Activated CD4-positive, CD25-positive, alpha-beta regulatory T cell treated with anti-CD3 and anti-CD28 coated beads, Interleukin-2, amount 50 U/mL, for 16 hours (primary cell): Measurements from ENCODE around the gene INSC.

Experiments used
- DNase-seq: peaks from one replicate; pipeline ENCODE4 v3.0.0-alpha.2; 2020; ENCODE audit warnings: low read depth, low spot score

The INSC gene

GRCh38 chr11:15109602-15110001, 5.1 kb upstream of the INSC start:
- no peak for DNase-seq

DNA sequence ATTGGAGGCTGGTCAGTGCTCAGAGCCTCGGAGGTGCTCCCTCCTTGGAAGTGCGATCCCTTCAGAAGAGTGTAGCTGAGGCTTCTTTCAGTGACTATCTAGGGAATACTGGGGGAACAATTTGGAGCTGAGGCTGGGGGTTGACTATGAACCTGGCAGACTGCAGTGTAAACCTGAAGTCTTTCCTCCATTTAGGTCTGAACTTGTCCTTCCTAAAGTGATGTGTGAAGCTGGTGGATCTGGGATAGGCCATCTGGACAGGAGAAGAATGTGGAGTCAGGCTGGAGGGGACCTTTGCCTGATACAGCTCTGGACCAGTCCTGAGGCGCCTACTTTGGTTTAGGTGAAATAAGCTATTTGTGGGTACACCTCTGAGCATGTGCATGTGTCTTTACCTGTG, 3.5 kb upstream of the INSC start:
- no peak for DNase-seq

DNA sequence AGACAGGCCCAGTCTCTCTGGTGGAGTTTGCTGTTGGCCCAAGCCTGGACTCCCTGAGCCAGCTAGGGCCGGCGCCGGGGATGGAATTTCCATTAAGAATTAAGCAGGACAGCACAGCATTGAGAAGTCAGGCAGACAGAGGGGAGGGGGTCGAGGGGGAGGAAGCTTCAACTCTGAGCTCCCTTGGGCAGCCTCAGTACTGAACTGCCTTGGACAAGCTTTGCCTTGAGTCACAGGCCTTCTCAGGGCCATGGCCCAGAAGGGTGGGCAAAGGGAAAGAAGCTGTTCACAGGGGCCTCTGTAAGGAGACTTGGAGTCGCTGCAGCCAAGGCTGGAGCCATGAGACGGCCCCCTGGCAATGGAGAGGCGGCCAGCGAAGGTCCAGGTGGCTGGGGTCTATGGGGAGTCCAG, 2.6 kb upstream of the INSC start:
- no peak for DNase-seq

- DNase-seq: no peak
These were observed 1.3 kb upstream of the INSC start for GRCh38 chr11:15113381-15113780.

DNA sequence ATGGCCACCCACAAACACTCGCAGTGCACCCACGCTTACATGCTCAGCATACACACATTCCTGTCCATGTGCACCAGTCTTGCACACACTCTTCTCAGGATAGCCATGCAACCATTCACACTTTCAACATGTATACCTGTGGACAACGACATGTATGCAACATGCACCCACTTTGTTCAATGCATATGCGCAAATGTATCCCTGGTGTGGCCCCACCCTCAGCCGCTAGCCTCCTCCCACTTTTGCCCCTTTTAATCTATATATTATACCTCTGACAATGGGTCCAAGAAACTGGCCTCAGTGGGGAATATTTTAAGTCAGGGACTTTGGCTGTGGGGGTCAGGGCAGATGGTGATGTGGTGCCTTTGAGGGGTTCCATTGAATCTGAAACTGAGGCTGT, 963 bp downstream of the INSC start:
- no peak for DNase-seq

- DNase-seq: no peak
These were observed 3.0 kb downstream of the INSC start for GRCh38 chr11:15117751-15118150.

DNA sequence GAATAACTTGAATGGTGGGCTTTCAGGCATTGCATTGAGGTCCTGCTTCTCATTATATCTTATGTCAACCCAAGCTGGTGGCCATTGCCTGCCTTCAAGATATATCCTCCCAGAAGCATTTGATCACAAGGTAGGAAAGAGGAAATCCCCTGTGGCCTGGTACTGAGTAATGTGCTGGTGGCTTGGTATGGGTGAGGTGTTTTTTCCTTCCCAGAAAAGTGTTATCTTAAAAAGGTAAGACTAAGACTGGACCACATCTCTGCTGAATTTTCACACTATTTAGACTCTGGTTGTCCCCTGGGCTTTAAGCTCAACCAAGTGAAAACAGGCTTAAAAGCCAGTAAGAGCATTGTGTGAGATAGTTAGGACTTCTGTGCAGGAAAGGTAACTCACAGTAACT, 3.7 kb downstream of the INSC start:
- DNase-seq: no peak

GRCh38 chr11:15119352-15119751, 4.6 kb downstream of the INSC start:
- DNase-seq: no peak

DNA sequence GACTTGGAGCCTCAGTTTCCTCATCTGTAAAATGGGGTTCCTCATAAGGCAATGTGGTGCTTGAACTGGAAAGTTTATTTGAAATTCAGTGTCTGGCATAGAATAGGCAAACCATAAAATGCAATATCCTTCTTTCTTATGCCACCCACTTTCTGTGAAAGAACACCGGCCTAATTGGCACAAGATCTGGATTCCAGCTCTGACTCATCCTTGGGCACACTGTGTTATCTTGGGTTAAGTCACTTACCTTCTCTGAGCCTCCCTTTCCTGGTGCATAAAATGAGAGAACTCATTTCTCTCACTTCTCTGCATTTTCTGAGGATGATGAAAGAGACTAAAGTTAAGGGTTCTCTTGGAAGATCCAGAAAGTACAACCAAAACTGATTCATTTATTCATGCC, 5.1 kb downstream of the INSC start:
- no peak for DNase-seq

DNA sequence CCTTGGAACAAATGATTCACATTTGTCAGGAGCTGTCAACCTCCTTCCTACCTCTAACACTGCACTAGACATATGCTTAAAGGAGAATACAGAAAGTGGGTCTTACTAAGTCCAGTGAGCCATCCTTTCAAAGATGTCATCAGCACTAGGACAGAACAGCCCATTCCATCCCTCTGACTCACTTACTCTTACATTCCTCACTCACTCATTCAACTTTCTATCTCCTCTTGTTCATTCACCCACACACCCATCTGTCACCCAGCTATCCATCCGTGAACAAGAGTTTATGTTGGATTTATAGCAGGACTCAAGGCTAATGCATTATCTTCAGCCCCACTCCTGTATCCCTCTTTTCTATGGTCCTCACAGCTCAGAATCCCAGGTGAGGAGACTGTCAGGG, 9.1 kb downstream of the INSC start:
- no peak for DNase-seq

- DNase-seq: no peak
These were observed 9.8 kb downstream of the INSC start for GRCh38 chr11:15124528-15124927.

DNA sequence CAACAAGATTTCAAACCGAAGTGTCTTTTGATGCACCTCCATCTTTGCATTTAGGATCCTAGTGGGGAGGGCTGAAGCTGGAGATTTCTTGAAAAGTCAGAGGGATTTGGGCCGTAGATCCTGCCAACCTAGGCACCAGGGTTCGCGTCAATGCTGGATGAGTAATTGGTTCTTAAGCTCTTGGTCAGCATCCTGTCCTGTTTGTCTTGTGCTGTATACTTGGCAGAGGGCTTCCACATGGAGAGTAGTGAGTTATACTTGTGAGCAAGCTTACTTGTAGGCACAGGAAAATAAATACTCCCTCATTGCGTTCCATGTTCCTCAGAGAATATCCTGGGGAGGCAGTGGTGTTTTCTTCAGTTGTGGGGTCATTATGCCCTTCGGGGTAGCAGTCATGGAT, 12.6 kb downstream of the INSC start:
- DNase-seq: no peak

- no peak for DNase-seq
These were observed 13.9 kb downstream of the INSC start for GRCh38 chr11:15128621-15129020.

GRCh38 chr11:15136166-15136565, 21.4 kb downstream of the INSC start:
- DNase-seq: no peak

- no peak for DNase-seq
These were observed 24.5 kb downstream of the INSC start for GRCh38 chr11:15139096-15139770.

- DNase-seq: no peak
These were observed 25.4 kb downstream of the INSC start for GRCh38 chr11:15139958-15140659.

- DNase-seq: no peak
These were observed 26.7 kb downstream of the INSC start for GRCh38 chr11:15141381-15141780.

GRCh38 chr11:15142838-15143237, 28.1 kb downstream of the INSC start:
- DNase-seq: no peak

GRCh38 chr11:15143855-15144254, 29.1 kb downstream of the INSC start:
- no peak for DNase-seq

- DNase-seq: no peak
These were observed 29.6 kb downstream of the INSC start for GRCh38 chr11:15144347-15144746.

GRCh38 chr11:15145151-15145550, 30.4 kb downstream of the INSC start:
- no peak for DNase-seq

DNA sequence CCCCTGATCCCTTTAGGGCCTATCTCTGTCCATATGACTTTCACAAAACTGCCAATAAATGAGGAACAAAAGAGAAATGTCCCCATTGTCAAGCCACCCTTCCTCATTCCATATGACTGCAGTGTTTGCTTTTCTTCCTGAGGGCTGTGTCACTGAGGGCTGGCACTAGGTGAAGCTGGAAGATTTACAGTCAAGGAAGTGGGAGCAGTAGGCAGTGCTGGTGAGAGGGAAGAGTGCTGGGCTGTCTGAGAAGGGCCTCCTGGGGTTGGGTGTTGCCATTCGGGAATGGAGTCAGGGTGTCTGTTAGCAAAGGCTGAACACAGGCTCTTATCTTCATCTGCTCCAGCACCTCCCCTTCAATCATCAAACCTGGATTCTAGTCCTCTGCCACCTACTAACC, 30.9 kb downstream of the INSC start:
- no peak for DNase-seq

DNA sequence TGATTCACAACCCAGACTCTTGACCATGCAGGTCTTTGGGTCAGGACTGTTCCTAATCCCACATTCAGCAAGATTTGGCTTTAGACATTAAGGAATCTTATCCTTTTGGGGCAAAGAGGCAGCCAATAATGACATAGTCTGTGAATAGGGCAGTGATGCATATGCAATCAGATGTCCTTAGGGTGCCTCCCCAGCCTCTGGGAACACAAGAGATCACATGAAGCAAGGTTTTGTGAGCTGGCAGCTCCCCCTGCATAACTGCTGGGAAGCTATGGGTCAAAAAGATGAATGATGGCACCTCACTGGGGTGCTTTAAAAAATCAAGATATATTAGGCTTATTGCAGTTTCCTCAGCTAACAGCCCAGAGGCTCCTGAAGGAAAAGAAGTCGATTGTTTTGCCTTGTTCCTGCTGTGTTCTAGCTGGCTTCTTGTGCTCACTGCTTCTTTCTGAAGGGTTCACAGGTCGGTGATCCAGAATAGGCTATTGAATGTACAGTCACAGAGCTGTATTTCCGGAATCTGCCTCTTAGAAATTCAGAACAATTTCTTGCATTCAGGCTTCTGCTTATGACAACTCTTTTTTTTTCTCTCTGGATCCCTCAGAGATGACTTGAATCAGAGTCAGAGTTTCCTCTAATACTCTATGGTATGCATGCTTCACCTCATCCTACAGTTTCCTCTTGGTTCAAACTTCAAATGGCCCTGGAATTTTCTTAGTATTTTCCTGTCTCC, 31.7 kb downstream of the INSC start:
- DNase-seq: no peak
